ENCODE results near the gene SLFN14. TPM values are rescaled to one million over a fixed set of nuclear protein-coding genes. Genes with fewer than 3 reads are reported as not detected.
A peak's percentile ranks its signal among the peaks of the same experiment; 100 is the strongest.
"Not testable (repeated sequence)": the region's sequence is repeated elsewhere in the genome, so short reads cannot be mapped to it uniquely, and the experiment has no call there.

SLFN14 gene
- total RNA-seq, 1 experiment from 2014 or later, result not detected

GRCh38 chr17:35521654-35522256 lies 38.9 kb downstream of the SLFN14 start:
- DNase-seq (ENCODE audit: low spot score), result not testable (repeated sequence)

GRCh38 chr17:35521150-35521549 lies 39.5 kb downstream of the SLFN14 start:
- no peak for DNase-seq (ENCODE audit: low spot score)

GRCh38 chr17:35519906-35520442 lies 40.6 kb downstream of the SLFN14 start:
- DNase-seq (ENCODE audit: low spot score), result peak; percentile 27

- peak; percentile 79 for DNase-seq (ENCODE audit: low spot score)
Observed at GRCh38 chr17:35519439-35519838, 41.2 kb downstream of the SLFN14 start.

- DNase-seq (ENCODE audit: low spot score), result not testable (repeated sequence)
Observed at GRCh38 chr17:35518431-35518830, 42.2 kb downstream of the SLFN14 start.

- no peak for DNase-seq (ENCODE audit: low spot score)
Observed at GRCh38 chr17:35515027-35515426, 45.6 kb downstream of the SLFN14 start.

GRCh38 chr17:35514564-35514963 lies 46.1 kb downstream of the SLFN14 start:
- DNase-seq (ENCODE audit: low spot score), result no peak

Small RNA genes lying within 50 kb of the gene (small RNA-seq; reads per million reads assigned to genes)
- gene AC004134.1, result not detected
- gene AC015911.1, result not detected
- gene SNORD7, result 106 reads per million, percentile 97 among the genes with 10 or more reads in this experiment

Other genes starting within 250 kb of the SLFN14 start
- not detected in 2 replicates for gene SLFN11, start 187.2 kb downstream of the SLFN14 start, total RNA-seq (2014; rRNA removed; shearing (Covaris generic))
- not detected in 2 replicates for gene SLFN12, start 128.3 kb downstream of the SLFN14 start, total RNA-seq (2014; rRNA removed; shearing (Covaris generic))
- not detected in 2 replicates for gene SLFN13, start 112.1 kb downstream of the SLFN14 start, total RNA-seq (2014; rRNA removed; shearing (Covaris generic))
- gene SLFN12L, start 23.1 kb downstream of the SLFN14 start, total RNA-seq (2014; rRNA removed; shearing (Covaris generic)), result not detected in 2 replicates
- 3.8 and 6.1 TPM in 2 replicates for gene PEX12, start 17.8 kb upstream of the SLFN14 start, total RNA-seq (2014; rRNA removed; shearing (Covaris generic))
- 65.0 and 65.8 TPM in 2 replicates for gene AP2B1, start 26.5 kb upstream of the SLFN14 start, total RNA-seq (2014; rRNA removed; shearing (Covaris generic))
- 6.4 and 7.5 TPM in 2 replicates for gene RASL10B, start 170.8 kb upstream of the SLFN14 start, total RNA-seq (2014; rRNA removed; shearing (Covaris generic))
- 0.52 and 0.56 TPM in 2 replicates for gene GAS2L2, start 192.4 kb upstream of the SLFN14 start, total RNA-seq (2014; rRNA removed; shearing (Covaris generic))
- not detected in 2 replicates for gene C17orf50, start 200.1 kb upstream of the SLFN14 start, total RNA-seq (2014; rRNA removed; shearing (Covaris generic))
- 0.18 and 0.25 TPM in 2 replicates for gene MMP28, start 234.8 kb upstream of the SLFN14 start, total RNA-seq (2014; rRNA removed; shearing (Covaris generic))
- 83.7 and 99.8 TPM in 2 replicates for gene TAF15, start 248.7 kb upstream of the SLFN14 start, total RNA-seq (2014; rRNA removed; shearing (Covaris generic))